Measurements from ENCODE around the gene DNM3. TPM values are rescaled to one million over a fixed set of nuclear protein-coding genes. Genes with fewer than 3 reads are reported as not detected.
"Not testable (repeated sequence)": the region's sequence is repeated elsewhere in the genome, so short reads cannot be mapped to it uniquely, and the experiment has no call there.

Gene DNM3
- total RNA-seq, 1 donor from 2014 or later = 7.1 TPM

DNA sequence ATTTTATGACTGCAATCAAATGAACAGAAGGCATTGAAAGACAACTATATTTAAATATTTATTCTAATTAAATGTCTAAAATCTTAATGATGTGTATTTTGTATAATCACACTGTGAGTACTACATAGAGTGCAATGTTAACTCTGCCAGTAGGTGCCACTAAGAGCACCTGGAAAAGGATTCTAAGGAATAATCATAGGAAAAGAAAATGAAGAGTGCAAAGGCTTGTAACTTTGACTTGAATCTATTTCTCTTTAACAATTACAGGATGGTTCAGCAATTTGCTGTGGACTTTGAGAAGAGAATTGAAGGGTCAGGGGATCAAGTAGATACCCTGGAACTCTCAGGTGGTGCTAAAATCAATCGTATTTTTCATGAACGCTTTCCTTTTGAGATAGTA, 200.4 kb downstream of the DNM3 start:
- peak; percentile 75 for DNase-seq

DNA sequence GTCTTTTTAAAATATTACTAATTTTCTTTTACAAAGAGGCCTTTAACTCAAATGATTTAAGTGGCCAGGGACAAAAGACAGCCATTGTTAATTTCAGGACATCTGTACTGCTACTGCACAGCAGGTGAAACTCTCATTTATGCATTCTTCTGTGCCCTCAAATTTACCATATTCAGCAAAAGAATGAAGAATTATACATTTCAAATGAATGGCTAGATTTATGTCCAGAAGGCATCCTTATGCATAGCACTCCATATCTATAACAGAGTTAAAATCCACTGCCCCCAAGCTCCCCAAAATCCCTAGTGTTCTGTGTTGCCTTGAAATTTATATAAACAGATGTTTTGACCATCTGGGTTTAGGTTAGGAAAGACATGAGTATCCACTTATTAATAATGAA, 202.6 kb downstream of the DNM3 start:
- DNase-seq = no peak

DNA sequence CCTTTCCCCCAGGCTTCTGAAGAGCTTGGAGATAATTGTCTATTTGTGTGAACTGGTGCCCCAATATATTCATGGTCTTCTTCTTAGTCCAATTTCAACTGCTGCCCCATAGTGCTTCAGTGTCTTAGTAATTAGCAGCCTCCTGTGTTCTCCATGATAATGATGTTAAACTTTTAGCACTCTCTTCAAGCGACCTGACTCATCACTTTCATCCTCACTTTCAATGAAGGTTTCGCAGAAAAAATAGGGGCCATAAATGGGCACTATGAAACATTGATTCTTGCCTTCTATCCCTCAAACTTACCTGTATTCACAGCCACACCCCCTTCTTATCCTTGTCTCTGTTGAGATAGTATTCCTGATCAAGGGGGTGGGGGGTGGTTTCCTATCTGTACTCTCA, 210.6 kb downstream of the DNM3 start:
- DNase-seq = no peak

DNA sequence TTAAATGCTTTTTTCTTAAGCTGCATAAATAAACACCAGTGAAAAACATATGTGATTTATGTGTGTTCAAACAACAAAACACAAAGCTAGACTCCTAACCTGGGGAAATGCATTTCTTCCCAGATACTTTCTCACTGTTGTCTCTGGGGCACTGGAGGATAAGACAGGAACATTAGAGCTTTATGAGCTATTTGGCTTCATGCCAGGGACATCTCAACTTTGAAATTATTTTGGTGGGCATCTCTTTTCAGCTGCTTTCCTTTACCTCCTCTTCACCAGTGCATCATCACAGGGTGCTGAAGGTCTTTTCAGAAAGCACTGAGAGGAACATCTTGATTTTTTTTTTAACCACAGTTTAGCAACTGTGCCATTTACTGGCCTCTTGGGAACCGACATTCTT, 212.9 kb downstream of the DNM3 start:
- peak; percentile 54 for DNase-seq

DNA sequence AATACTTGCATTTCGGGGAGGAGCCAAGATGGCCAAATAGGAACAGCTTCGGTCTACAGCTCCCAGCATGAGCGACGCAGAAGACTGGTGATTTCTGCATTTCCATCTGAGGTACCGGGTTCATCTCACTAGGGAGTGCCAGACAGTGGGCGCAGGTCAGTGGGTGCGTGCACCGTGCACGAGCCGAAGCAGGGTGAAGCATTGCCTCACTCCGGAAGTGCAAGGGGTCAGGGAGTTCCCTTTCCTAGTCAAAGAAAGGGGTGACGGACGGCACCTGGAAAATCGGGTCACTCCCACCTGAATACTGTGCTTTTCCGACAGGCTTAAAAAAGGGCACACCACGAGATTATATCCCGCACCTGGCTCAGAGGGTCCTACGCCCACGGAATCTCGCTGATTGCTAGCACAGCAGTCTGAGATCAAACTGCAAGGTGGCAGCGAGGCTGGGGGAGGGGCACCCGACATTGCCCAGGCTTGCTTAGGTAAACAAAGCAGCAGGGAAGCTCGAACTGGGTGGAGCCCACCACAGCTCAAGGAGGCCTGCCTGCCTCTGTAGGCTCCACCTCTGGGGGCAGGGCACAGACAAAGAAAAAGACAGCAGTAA, 214.6 kb downstream of the DNM3 start:
- DNase-seq = not testable (repeated sequence)

DNA sequence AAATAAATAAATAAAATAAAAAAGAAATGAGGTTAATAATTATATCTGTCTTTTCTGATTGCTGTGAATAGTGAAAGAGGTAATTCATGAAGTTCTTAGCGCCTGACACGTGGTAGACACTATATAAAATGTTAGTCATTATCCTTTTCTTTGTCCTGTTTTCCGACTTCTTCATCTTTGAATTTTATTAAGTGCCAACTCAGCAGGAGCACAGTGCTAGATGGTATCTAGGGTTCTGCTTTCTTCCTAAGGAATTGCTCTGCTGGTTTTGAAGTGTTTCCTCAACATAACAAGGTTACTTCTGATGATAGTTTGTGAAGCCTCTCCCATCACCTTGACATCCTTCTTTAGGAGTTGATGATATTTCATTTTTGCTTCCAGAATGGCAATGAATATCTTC, 227.0 kb downstream of the DNM3 start:
- no peak for DNase-seq

DNA sequence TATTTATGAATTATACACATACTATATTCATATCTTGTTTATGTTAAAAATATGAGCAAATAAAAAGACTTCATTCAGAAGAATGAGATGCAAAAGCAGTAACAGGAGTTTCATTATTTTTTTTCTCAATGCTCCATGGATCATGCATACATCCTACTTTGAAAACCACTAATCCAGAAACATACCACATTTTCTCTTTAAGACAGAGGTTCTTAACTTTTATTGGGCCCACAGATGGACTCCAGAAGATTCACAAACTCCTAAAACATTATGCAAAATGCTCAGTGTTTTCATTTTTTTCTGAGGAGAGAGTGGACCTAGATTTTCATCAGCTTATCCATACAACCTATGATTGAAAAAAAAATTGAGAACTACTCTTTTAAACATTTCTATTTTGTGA, 227.8 kb downstream of the DNM3 start:
- DNase-seq = no peak

DNA sequence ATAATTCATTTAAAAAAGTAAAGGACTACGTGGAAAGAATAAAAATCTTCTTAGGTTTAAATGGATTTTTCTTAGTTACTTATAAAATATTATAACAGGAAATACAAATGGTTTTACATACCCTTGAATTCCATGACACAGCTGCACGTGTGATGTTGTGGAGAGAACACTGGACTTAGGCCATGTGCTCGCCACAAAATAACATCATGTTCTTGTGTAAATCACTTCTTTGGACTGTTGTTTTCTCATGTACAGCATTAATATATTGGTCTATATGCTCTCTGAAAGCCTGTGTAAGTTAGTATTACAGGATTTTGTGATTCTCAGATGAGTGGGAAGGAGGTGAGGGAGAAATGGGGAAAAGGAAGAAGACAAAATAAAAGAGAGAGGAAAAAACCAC, 228.2 kb downstream of the DNM3 start:
- peak; percentile 70 for DNase-seq

DNA sequence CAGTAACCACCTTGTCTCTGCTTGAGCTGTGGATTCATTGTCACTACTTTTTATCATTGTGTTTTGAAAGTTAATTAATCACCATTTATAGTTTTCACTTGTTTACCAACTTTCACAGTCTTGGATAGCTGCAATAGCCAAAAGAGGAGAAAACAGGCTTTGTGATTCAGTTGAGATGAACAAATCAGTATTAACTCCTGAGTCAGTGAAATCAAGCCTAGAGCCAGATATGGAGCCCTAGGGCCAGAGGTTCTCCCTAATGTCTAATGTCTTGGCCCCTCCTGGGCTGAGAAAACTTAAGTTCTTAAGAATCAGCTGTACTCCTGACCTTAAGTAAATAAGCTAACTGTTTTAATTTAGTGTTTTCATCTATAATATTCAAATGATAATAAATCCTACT, 228.8 kb downstream of the DNM3 start:
- DNase-seq = no peak

DNA sequence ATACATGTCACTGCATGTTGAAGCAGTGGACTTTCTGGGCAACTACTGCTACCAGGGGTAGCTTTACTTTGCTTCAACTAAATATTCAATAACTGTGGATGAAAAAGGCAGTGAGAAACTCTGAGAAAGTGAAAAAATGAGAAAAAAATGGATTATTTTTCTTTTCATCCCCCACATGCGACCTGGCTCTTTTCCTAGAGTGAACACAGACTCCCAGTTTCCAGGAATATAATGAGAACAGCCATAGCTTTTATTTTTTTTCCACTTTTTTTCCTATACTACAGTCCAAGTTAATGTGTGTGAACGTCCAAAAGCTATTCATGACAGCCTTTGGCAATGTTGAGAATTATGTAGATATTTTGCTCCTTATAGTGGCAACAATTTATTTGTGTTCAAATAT, 230.4 kb downstream of the DNM3 start:
- peak; percentile 92 for DNase-seq

DNA sequence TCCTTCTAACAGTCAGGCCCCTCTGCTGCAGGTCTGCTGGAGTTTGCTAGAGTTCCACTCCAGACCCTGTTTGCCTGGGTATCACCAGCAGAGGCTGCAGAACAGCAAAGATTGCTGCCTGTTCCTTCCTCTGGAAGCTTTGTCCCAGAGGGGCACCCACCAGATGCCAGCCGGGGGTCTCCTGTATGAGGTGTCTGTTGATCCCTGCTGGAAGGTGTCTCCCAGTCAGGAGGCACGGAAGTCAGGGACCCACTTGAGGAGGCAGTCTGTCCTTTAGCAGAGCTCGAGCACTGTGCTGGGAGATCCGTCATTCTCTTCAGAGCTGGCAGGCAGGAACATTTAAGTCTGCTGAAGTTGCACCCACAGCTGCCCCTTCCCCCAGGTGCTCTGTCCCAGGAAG, 238.6 kb downstream of the DNM3 start:
- DNase-seq = not testable (repeated sequence)

DNA sequence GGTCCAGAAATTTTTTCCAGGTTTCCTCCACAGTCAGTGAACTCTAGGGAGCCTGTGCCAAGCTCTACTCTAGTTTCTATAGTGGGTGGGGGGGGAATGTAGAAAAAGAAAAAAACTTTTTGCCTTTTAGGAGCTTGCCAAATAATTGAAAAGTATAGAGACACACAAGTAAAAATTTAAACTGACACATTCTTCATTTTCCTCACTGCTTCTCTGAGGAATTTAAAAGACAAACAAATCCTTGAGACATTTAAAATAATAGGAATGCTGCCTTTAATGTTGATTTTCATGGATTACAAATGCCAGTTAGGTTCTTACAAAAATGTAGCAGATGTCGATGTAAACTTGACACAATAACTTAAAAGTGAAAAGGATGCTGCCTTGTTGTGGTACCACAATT, 241.9 kb downstream of the DNM3 start:
- DNase-seq = peak; percentile 56

DNA sequence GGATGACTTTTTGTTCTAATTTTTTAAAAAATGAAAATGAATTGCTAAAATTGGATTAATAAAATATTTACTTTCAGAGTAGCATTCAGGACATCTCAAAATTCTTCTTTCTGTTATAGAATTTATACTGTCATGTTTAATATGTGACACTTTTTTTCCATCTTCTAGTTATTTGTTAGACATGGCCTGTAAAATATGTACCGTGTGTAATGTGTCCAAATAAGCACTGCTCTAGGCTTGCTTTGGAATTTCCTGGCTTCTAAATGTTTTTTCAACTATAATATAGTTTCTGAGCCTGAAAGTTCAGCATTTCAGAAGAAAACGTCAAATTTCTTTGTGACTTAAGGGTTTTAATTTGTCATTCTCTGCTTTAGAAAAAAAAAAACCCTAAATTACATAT, 243.6 kb downstream of the DNM3 start:
- no peak for DNase-seq

DNA sequence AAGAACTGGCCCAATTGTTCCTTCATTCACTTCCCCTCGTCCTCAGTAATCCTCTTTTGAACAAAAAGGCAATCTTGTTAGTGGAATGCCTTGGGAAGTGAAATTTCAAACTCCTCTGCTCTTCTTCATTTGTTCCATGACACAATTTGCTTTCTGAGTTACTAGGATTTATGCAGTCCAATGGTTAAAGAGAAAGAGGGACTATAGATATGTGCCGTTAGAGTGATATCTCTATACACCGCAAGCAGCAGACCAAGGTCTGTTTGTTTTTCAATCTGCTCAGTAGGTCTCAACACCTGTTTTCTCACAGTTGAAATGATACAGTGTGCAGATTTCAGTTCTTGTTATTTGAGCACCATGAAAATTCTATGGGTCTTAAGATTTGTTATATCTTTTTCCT, 244.0 kb downstream of the DNM3 start:
- DNase-seq = peak; percentile 54

DNA sequence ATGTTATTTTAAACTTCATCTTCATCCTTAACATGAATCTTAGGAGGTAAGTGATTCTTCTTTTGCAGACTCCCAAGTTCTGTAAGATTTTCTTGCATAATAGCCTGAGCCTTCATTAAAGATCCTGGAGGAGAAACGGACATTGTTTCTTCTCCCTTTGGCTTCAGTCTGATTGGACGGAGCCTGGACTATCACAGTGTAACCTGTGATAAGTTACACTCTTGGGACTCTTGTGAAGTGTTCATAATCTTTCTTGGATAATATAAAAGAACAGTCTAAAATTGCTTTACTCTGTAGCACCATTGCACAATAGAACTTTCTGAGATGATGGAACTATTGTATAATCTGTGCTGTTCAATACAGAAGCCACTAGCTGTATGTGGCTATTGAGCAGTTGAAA, 244.8 kb downstream of the DNM3 start:
- DNase-seq = no peak

DNA sequence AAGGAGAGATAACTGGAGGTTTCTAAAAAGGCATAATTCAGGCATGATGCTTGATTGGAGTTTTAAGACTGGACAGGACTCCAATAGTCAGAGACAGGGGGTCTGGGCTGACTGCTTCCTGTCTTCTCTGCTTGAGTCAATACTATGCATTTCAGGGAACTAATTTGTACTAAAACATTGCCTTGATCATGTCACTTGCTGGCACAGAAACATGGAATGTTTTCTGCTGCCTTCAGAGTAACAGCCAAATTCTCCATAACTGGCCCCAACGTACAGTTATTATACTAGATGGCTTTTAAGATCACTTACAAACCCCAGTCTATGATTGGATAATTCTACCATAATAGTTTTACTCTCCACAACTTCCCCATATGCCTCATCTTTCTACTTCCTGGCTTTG, 247.0 kb downstream of the DNM3 start:
- DNase-seq = peak; percentile 66

DNA sequence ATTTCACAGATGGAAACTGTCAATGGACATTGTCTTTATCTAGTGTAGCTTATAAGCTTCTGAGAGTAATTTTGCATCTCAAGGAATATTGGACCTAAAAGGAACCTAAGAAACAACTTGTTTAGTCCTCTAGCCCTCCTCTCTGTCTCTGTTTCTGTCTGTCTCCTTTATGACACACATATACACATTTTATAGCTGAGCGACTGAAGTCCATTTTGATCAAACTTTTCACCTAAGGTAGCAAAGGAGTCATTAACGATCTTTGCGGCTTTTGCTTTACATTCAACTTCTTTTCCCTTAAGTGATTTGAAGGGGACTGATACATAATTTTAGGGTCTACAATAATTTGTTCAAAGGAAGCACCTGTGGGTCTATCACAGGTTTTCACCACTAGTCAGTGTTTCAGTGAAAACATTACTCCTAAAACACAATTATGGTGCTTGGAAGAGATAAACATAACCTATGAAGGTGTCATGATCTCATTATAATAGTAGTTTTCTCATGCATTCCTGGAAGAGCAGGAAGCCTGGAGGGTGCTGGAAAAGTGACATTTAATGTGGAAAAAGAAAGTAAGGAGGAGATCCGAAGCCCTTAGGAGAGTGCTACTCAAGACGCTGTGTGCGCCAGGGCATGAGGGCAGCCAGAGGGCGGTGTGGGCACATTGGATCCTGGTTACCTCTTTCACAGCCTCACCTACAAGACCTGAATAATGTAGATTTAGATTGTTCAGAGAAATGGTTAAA, 248.6 kb downstream of the DNM3 start:
- peak; percentile 45 for DNase-seq

DNA sequence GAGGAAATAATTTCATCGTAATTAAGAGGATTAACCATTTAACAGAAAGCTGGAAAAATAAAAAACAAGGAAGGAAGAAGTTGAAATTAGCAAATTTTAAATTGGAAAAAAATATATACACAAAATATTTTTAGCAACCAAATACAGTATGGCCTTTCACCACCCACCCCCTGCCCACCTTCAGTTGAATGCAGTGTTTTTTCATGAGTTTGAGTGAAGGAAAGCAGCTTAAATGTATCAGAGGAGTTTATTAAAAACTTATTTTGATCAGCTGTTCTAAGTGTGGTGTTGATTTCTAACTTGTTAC, 249.2 kb downstream of the DNM3 start:
- DNase-seq = no peak

DNA sequence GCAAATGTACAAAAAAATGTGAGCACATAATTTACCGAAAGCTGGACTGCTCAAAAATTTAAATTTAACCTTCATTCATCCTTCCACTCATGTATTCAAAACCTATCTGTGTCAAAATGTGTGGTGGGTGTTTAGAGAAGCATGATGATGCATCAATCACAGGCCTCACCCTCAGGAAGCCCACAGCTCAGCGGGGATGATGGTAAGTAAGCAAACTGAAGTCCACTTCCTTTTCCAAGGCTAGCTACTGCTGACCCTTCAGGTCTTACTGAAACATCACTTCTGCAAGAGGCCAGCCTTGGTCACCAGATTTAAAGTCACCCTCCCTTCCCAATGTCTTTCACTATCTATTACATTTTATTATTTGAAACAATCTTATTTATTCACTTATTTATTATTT, 254.5 kb downstream of the DNM3 start:
- DNase-seq = no peak

DNA sequence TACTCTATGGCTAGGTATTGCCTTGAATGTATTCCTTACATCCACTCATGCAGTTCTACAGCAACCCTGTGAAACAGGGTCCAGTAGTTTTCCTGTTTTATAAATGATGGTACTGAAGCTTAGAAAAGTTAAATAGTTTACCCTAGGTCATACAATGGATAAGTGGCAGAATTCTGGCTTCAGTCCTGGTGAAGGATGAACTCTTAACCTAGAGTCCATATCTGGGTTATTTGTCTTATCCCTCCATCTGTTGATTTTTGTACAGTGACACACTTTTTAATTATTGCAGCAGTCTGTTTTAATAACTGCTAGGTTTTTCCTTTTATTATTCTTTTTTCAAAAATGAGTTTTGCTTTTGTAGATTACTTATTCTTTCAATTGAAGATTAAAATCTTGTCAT, 263.9 kb downstream of the DNM3 start:
- no peak for DNase-seq

DNA sequence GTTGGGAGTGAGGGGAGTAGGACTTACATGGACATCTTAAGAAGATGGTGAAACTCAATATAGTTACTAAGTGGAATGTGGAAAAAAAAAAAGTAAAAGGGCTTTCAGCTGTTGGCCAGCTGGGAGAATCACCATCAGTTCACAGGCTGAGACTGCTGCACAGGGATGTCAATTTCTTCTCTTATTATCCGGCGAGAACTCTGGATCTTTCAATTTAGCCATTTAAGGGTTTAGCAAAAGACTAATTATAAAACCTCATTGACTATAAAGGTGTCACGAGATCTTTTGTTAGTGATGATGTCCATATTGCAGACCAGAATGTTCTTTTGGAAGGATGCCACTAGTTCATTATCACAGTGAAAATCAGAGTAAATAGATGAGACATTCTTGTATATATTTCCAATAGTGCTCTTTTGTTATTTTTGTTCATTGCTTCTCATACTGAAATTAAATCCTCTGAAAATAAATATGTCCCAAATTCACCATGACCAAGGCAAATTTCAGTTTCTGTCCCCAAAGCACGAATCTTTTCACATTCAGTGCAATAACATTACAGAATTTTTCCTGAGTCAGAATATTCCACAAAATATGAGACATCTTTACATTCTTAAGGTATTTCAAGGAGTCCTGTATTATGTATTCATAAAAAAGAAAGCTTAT, 266.1 kb downstream of the DNM3 start:
- DNase-seq = peak; percentile 91

DNA sequence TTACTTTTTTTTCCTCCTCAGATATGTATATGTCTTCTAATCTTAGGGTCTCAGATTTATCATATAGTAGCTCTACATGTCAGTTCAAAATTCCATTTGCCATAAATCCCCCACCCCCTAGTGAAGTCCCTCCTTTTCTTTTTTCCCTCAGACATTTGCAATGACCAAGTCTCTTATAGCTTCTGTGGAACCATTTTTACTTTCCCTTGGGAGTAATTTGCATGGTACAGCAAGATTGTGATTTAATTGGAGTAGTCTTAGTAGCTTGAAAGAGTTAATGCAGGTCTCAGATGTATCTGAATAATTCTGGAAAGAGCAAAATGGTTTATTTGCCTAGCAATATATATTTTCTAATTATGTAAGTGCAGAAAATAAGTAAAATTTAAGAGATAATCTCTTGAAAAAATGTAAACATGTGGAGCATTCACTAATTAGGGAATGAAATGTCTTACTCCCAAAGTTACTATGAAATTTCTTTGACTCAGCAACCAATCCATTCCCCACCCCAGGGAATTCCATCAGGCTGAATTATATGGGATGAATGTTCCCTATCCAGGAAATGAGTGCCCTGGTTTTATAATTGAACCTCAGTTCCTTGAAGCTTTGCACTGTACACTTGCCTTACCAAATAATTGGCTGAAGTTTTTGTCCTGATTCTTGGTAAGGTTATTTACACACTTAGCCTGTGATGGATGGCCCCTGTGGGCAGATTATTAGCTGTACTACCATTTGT, 267.0 kb downstream of the DNM3 start:
- peak; percentile 28 for DNase-seq

DNA sequence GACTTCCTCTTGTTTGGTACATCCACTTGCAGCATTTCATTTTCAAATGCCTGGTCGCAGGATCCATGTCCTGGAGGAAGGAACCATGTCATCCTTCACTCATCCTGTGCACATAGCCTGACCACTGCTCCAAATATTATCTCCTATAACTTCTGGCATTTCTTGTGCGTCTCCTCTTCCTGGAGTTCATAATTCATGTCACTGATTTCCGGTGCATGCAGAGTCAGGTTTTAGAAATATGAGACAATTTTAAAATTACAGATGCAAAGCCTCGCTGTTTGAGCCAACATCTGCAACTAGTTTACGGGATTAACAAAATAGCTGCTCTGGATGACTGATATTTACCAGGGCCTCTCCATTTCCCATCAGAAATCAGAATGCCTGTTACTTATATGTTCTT, 268.1 kb downstream of the DNM3 start:
- DNase-seq = peak; percentile 85

Data from tongue (tissue), 2 donors.